ENCODE data around the gene COL5A1. TPM values are rescaled to one million over a fixed set of nuclear protein-coding genes. Genes with fewer than 3 reads are reported as not detected.

The COL5A1 gene
- total RNA-seq, 1 donor from 2014 or later: 19.8 TPM

DNA sequence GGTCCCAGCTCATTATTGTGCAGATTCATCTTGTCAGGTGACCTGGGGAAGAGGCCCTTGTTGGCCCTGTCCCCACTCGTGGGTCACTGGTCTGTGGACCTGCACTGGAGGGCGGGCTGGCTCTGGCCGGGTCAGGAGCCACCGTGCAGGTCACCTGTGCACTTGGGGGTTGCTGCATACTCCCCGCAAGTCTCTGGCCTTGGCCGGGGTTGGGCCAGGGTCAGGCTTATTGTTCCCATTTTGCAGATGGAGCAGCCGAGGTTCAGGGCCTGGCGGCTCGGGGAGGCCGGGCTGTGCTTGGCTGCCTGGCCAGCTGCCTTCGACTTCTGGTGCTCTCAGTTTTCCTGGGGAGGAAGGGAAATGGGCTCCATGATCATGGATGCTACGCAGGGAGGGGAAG, 130.7 kb downstream of the COL5A1 start:
- Mint-ChIP-seq H3K4me3 (ENCODE audit: low read depth) (no peak overlapping the region), H3K36me3 (ENCODE audit: insufficient read depth) (no peaks in the 10 kb centered on the region), H3K27me3 (no peaks in the 10 kb centered on the region), H3K4me1 (ENCODE audit: low read depth) (peaks cover 12% of the 10 kb centered on the region), H3K27ac (no peak overlapping the region), H3K9me3 (ENCODE audit: low read depth) (no peaks in the 10 kb centered on the region)
- DNase-seq (ENCODE audit: low spot score, unreplicated experiment): no peak
- TF ChIP-seq, protein P1, sequence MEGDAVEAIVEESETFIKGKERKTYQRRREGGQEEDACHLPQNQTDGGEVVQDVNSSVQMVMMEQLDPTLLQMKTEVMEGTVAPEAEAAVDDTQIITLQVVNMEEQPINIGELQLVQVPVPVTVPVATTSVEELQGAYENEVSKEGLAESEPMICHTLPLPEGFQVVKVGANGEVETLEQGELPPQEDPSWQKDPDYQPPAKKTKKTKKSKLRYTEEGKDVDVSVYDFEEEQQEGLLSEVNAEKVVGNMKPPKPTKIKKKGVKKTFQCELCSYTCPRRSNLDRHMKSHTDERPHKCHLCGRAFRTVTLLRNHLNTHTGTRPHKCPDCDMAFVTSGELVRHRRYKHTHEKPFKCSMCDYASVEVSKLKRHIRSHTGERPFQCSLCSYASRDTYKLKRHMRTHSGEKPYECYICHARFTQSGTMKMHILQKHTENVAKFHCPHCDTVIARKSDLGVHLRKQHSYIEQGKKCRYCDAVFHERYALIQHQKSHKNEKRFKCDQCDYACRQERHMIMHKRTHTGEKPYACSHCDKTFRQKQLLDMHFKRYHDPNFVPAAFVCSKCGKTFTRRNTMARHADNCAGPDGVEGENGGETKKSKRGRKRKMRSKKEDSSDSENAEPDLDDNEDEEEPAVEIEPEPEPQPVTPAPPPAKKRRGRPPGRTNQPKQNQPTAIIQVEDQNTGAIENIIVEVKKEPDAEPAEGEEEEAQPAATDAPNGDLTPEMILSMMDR (IDR thresholded peaks at IDR 0.05; ENCODE audit: unreplicated experiment): no peak

DNA sequence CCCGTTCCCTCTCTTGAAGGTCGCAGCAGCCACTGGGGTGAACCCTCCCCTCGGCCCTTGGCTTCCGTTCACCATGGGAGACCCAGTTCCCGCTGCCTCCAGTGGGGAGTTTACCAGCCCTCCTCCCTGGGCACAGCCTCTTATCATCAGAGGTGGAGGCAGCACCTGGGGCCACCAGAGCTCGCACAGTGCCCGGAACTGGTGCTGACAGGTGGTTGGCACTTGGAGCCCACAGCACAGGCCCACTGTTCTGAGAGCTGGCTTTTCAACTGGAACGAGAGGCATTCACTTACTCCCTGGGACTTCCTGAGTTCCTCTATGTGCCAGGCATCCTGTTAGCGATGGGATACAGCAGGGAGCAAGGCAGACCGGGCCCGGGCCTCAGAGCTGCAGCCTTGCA, 132.2 kb downstream of the COL5A1 start:
- TF ChIP-seq, protein P1 (IDR thresholded peaks at IDR 0.05; ENCODE audit: unreplicated experiment): no peak
- Mint-ChIP-seq H3K9me3 (ENCODE audit: low read depth) (no peaks in the 10 kb centered on the region), H3K4me1 (ENCODE audit: low read depth) (peaks cover 12% of the 10 kb centered on the region), H3K4me3 (ENCODE audit: low read depth) (no peak overlapping the region), H3K27ac (no peak overlapping the region), H3K27me3 (no peaks in the 10 kb centered on the region), H3K36me3 (ENCODE audit: insufficient read depth) (no peaks in the 10 kb centered on the region)
- DNase-seq (ENCODE audit: low spot score, unreplicated experiment): no peak

DNA sequence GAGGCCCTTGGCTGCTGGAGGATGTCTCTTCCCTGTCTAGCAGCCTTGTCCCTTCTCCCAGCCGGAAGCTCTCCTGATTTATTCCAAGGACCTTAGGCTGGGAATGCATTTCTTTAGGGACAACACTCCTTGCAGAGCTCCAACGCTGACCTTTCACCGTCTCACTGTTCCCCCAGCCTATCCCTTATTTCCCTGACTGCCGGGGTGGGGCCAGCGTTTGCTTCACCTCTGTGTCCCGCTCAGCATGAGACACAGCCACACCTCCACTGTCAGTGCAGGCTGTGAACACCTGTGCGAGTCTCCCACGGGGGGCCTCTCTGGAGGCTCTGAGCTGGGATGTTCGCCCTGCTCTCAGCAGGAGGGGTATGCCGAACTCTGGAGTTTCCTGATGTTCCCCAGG, 132.8 kb downstream of the COL5A1 start:
- TF ChIP-seq, protein P1 (IDR thresholded peaks at IDR 0.05; ENCODE audit: unreplicated experiment): no peak
- no peak for DNase-seq (ENCODE audit: low spot score, unreplicated experiment)
- H3K9me3 Mint-ChIP-seq (ENCODE audit: low read depth): no peaks in the 10 kb centered on the region
- no peaks in the 10 kb centered on the region for H3K36me3 Mint-ChIP-seq (ENCODE audit: insufficient read depth)
- H3K27ac Mint-ChIP-seq: no peak overlapping the region
- peaks cover 12% of the 10 kb centered on the region for H3K4me1 Mint-ChIP-seq (ENCODE audit: low read depth)
- H3K27me3 Mint-ChIP-seq: no peaks in the 10 kb centered on the region
- H3K4me3 Mint-ChIP-seq (ENCODE audit: low read depth): no peak overlapping the region

DNA sequence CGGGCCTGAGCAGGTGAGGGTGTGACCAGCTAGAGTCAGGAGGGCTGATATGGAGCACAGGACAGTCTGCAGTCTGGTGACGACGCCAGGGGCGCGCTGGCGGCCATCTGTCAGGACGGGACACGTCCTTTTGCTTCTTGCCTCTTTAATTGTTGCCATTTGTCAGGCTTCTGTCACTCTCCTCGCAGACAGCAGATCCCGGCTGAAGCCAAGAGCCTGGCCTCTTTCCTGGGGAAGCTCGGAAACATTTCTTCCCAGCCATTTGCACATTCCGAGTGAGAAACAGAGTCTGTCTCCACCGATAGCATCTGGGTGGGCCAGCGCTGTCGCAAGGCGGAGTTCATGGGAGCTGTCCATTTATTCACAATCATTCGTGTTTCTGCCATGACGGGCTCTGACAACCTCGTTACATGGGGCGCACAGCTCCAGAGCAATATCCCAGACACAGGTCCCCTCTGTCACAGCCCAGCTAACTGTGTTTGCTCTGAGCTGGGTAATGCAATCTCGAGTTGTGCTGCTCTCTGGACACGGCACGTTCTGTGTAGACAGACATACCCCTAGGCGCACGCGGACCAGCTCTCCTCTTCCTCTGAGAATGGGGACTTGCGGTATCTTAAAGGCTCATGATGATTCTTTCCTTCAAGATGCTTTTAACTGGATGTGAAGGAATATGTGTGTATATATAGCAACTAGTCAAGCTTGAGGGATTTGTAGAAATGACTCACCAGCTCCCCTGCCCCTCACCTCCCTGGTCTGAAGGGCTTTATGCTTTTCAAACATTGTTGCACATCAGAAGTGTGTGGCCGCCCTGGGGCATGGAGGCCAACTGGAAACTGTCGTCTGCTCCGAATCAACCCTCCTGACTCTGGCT, 133.7 kb downstream of the COL5A1 start:
- no peaks in the 10 kb centered on the region for H3K27me3 Mint-ChIP-seq
- H3K4me1 Mint-ChIP-seq (ENCODE audit: low read depth): peaks cover 12% of the 10 kb centered on the region
- H3K36me3 Mint-ChIP-seq (ENCODE audit: insufficient read depth): no peaks in the 10 kb centered on the region
- TF ChIP-seq, protein P1 (IDR thresholded peaks at IDR 0.05; ENCODE audit: unreplicated experiment): no peak
- H3K4me3 Mint-ChIP-seq (ENCODE audit: low read depth): no peak overlapping the region
- H3K9me3 Mint-ChIP-seq (ENCODE audit: low read depth): no peaks in the 10 kb centered on the region
- DNase-seq (ENCODE audit: low spot score, unreplicated experiment): no peak
- H3K27ac Mint-ChIP-seq: no peak overlapping the region

DNA sequence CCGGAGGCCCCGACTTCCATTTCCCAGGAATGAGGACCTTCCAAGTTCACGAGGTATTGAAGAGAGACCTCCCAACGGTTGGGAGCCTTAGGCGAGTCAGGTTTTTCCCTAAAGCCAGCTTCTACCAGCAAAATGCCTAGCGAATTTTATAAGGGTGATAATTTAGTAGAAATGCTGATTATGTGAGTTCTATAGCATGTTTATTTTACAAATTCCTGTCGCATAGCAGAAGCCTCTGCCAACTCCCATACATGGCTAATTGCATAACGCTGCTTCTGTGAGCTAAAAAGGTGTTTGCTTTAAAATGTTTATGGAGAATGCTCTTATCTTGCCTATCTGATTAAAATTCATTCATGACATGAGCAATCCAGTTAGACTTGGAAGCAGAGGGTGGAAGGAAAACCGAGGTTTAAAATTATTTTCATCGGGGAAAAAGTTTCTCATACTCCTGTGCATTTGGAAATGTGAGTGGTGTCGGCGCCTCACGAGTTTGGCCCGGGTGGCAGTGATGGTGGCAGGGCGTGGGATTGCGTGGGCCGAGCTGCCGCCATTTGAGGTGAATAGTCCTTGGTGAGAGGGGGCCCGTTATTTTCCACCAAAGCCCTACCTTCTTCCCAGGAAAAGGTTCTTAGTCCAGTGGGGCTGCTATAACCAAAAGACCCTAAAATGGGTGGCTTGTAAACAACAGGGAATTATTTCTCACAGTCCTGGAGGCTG, 134.6 kb downstream of the COL5A1 start:
- H3K4me1 Mint-ChIP-seq (ENCODE audit: low read depth): peaks cover 12% of the 10 kb centered on the region
- H3K36me3 Mint-ChIP-seq (ENCODE audit: insufficient read depth): no peaks in the 10 kb centered on the region
- H3K9me3 Mint-ChIP-seq (ENCODE audit: low read depth): no peaks in the 10 kb centered on the region
- no peak for DNase-seq (ENCODE audit: low spot score, unreplicated experiment)
- TF ChIP-seq, protein P1 (IDR thresholded peaks at IDR 0.05; ENCODE audit: unreplicated experiment): no peak
- no peak overlapping the region for H3K4me3 Mint-ChIP-seq (ENCODE audit: low read depth)
- no peak overlapping the region for H3K27ac Mint-ChIP-seq
- no peaks in the 10 kb centered on the region for H3K27me3 Mint-ChIP-seq
